Stimulated activated CD4-positive, alpha-beta T cell treated with anti-CD3 and anti-CD28 coated beads, Interleukin-15, amount 100 ng/mL, for 1 hour (primary cell): ENCODE measurements around the gene C16orf78.

Experiments used
- DNase-seq, 2 donors: peaks; one replicate each; pipeline ENCODE4 v3.0.0-alpha.2; 2020; ENCODE audit warnings: low read depth in 1 of 2, low spot score in 1 of 2

C16orf78 gene

GRCh38 chr16:49373504-49373903 lies at the start of gene C16orf78:
C16orf78 (plus strand) TSS chr16:49373804; CDS start chr16:49373940, 136 bp downstream.
- no peak for DNase-seq

GRCh38 chr16:49324703-49325102 lies 48.9 kb upstream of the C16orf78 start:
- DNase-seq, result no peak

GRCh38 chr16:49327466-49327865 lies 46.1 kb upstream of the C16orf78 start:
- DNase-seq, result no peak

GRCh38 chr16:49328325-49328724 lies 45.3 kb upstream of the C16orf78 start:
- no peak for DNase-seq

GRCh38 chr16:49330562-49331201 lies 42.9 kb upstream of the C16orf78 start:
- DNase-seq, result no peak

GRCh38 chr16:49332589-49333258 lies 40.9 kb upstream of the C16orf78 start:
- no peak for DNase-seq

- no peak for DNase-seq
These were observed 40.4 kb upstream of the C16orf78 start for GRCh38 chr16:49333259-49333597.

- no peak for DNase-seq
These were observed 37.8 kb upstream of the C16orf78 start for GRCh38 chr16:49335828-49336227.

GRCh38 chr16:49336581-49336980 lies 37.0 kb upstream of the C16orf78 start:
- no peak for DNase-seq

- no peak for DNase-seq
These were observed 35.7 kb upstream of the C16orf78 start for GRCh38 chr16:49337814-49338350.

- no peak for DNase-seq
These were observed 34.9 kb upstream of the C16orf78 start for GRCh38 chr16:49338611-49339265.

- DNase-seq, result no peak
These were observed 33.1 kb upstream of the C16orf78 start for GRCh38 chr16:49340466-49340865.

- DNase-seq, result no peak
These were observed 31.9 kb upstream of the C16orf78 start for GRCh38 chr16:49341706-49342105.

GRCh38 chr16:49342336-49343265 lies 31.0 kb upstream of the C16orf78 start:
- DNase-seq, result no peak

- DNase-seq, result no peak
These were observed 30.3 kb upstream of the C16orf78 start for GRCh38 chr16:49343291-49343690.

- DNase-seq, result no peak
These were observed 29.2 kb upstream of the C16orf78 start for GRCh38 chr16:49344401-49344800.

- DNase-seq, result no peak
These were observed 27.8 kb upstream of the C16orf78 start for GRCh38 chr16:49345829-49346228.

- DNase-seq, result no peak
These were observed 27.1 kb upstream of the C16orf78 start for GRCh38 chr16:49346459-49346858.

GRCh38 chr16:49347476-49347875 lies 26.1 kb upstream of the C16orf78 start:
- no peak for DNase-seq

- no peak for DNase-seq
These were observed 25.0 kb upstream of the C16orf78 start for GRCh38 chr16:49348408-49349176.
